NCI-H2107 (cell line): ENCODE results near the gene ZNF354B.
"Not testable (repeated sequence)": the region's sequence is repeated elsewhere in the genome, so short reads cannot be mapped to it uniquely, and the experiment has no call there.

Experiments used
- DNase-seq: peaks from one replicate; lab custom pipeline; 2025; lab: John Stamatoyannopoulos, UW

ZNF354B gene

DNA sequence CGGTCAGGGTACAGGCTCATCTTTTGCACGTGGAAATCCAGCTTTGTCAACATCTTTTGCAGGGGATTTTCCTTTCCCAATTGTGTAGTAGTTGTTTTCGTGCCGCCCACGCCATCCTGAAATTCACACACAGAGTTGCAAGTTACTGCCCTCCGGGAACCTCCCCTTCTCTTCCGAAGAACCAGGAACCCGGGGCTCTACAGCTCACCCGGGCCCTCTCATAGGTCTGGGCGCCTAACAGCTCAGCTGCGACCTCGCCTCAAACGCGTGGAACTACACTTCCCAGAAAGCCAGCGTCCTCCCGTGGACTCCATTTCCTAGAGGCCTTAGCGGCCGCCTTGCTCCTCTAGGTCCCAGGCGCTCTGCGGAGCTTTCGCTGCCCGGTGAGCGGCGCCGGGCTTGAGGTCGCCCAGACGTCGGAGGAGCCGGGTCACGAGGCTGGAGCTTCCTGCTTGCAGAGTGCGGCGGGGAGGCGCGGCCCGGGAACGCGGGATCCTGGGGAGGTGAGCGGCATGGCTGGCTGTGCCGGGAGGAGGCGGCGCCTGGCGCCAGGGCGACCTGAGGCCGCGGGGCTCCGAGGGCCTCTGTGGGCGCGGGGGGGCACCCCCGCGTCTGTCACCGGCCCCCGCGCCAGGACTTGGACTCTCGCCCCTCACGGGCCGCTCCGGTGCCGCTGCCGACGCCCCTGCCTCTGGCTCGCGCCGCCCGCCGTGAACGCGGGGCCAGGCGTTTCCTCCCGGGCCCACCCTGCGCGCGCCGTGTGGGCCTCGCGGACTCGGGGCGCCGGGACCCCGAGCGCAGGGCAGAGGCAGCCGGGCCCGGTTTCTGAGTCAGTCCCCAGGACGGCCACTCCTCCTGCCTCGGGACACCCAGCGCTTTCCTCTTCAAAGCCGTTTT is at the start of gene ZNF354B:
TSS of gene ZNF354B (plus strand) at position 329 of the 897 bp plus-strand sequence. CDS start 1,095 bp downstream, outside the sequence.
- peak; percentile 40 for DNase-seq

- no peak for DNase-seq
Measured at GRCh38 chr5:178817506-178817905, 42.2 kb upstream of the ZNF354B start.

GRCh38 chr5:178818094-178818493 is 41.7 kb upstream of the ZNF354B start:
- no peak for DNase-seq

DNA sequence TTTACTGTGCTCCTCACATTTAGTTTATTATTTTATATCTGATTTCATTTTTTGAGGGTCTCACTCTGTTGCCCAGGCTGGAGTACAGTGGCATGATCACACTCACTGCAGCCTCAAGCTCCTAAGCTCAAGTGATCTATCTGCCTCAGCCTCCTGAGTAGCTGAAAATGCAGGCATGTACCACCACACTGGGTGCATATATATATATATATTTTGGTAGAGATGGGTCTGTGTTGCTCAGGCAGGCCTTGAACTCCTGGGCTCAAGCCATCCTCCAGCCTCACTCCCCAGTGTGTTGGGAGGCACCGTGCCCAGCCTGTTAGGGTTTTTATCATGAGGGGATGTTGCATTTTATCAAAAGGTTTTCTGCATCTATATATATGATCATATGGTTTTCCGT is 39.8 kb upstream of the ZNF354B start:
- DNase-seq, result no peak

GRCh38 chr5:178825444-178825843 is 34.3 kb upstream of the ZNF354B start:
- DNase-seq, result no peak

DNA sequence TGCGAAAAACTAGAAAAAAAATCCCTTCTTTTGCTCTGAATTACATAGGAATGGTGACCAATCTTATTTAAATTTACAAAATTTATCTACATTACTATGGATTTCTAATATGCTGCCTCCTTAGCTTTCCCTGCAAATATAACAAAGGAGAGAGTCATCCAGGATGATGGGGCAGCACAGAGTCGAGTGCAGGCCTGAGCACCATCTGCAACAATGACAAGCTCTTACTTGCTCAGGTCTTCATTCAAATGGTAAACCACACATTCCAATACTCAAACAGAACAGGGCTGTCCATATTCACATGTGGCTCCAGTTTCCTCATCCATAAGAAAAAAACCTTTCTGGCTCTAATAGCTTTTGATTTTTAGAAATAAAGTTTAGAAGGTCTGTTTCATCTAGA is 33.5 kb upstream of the ZNF354B start:
- DNase-seq, result no peak

- DNase-seq, result no peak
Measured at GRCh38 chr5:178827636-178828035, 32.1 kb upstream of the ZNF354B start.

- no peak for DNase-seq
Measured at GRCh38 chr5:178831049-178831448, 28.7 kb upstream of the ZNF354B start.

GRCh38 chr5:178832618-178833201 is 27.0 kb upstream of the ZNF354B start:
- DNase-seq, result no peak

DNA sequence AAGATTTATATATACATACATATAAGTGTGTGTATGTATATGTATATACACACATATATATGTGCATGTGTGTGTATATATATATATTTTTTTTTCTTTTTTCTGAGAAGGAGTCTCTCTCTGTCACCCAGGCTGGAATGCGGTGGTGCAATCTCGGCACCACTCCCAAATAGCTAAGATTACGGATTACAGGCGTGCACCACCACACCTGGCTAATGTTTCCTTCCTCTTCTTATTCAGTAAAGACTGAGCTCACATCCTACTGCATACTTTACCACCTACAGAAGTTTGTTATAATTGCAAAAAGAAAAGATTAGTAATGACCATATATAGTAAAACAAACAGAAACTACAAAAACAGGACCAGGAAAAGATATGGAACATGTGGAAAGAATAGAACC is 23.1 kb upstream of the ZNF354B start:
- DNase-seq, result no peak

DNA sequence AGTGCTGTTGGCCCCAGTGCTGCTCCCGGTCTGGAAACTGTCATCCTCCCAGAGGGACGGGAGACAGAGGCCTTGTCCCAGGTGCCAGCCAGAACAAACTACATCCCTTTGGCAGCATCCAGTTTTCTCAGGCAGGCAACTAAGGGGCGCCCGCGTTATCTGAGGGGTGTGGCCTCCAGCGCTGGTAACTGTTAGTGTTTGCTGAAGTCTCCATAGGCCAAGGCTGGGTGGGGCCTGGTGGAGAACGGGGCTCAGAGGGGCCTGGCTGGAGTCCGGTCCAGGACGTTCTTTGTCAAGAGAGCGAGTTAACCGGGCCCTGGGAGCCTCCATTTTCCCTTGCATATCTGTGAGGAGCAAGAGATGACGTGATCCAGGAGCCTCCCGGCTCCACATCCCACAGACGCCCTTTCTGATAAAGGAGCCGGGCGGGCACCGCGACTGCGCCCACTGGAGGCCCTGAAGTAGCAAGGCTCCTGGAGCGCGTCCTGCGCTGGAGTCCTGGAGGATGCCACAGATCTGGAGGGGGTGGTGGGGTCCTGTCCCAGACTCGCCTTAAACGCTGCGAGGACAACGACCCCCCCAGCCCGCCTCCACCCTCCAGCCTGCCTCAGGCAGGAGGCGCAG is 20.9 kb upstream of the ZNF354B start:
- DNase-seq, result not testable (repeated sequence)

GRCh38 chr5:178839319-178839704 is 20.4 kb upstream of the ZNF354B start:
- no peak for DNase-seq

GRCh38 chr5:178840399-178840798 is 19.4 kb upstream of the ZNF354B start:
- not testable (repeated sequence) for DNase-seq

GRCh38 chr5:178849316-178849715 is 10.4 kb upstream of the ZNF354B start:
- DNase-seq, result no peak

DNA sequence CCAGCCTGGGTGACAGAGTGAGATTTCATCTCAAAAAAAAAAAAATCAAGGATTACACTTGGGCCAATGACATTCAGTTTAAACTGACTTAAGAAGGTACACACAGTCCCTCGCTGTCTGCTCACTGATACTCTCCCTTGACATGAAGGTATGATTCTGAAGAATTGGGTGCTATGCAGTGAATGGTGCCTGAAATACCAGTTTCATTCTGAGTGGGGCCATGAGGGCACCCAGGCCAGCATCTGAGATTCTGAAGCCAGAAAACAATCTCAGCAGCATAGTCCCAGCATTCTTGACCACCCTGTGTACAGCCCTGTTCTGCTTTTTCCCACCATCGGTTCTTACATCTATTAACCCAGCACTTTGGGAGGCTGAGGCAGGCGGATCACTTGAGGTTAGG is 7.8 kb upstream of the ZNF354B start:
- no peak for DNase-seq

- no peak for DNase-seq
Measured at GRCh38 chr5:178854284-178854683, 5.5 kb upstream of the ZNF354B start.

- not testable (repeated sequence) for DNase-seq
Measured at GRCh38 chr5:178860615-178861014, 862 bp downstream of the ZNF354B start.

DNA sequence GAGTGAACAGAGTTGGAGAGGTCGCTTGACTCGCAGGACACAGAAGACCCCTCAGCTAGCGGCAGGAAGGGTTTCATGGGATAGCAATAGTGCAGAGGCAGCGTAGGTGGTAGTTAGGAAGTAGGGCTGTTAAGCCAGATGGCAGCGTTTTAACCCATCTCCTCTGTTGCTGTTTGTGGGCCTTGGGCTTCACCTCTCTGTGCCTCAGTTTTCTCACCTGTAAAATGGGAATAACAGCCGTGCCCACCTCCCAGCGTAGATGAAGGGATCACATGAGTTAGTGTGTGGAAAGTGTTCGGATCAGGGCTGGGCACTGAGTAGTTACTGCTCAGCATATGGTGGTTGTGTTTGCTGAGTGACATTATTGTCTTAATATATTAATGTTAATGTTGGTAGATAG is 1.9 kb downstream of the ZNF354B start:
- no peak for DNase-seq

- DNase-seq, result no peak
Measured at GRCh38 chr5:178866946-178867345, 7.2 kb downstream of the ZNF354B start.

- no peak for DNase-seq
Measured at GRCh38 chr5:178869577-178869976, 9.8 kb downstream of the ZNF354B start.

GRCh38 chr5:178870411-178870810 is 10.7 kb downstream of the ZNF354B start:
- DNase-seq, result no peak

DNA sequence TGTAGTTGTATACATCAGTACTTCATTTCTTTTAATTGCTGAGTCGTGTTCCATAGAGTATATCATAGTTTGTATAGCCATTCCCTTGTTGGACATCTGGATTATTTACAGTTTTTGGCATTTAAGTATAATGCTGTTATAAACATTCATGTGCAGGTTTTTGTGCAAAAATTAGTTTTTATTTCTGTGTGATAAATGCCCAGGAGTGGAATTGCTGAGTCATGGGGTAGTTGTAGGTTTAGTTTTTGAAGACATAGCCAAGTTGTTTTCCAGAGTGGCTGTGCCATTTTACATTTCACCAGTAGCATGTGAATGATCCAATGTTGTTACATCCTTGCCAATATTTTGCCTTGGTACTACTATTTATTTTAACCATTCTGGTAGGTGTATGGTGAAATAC is 12.5 kb downstream of the ZNF354B start:
- no peak for DNase-seq

- DNase-seq, result not testable (repeated sequence)
Measured at GRCh38 chr5:178883115-178883694, 23.5 kb downstream of the ZNF354B start.
